Upper lobe of right lung (tissue), 1 donor: ENCODE data around the gene CCR5AS.
A peak's percentile ranks its signal among the peaks of the same experiment; 100 is the strongest.

Experiments used
- ATAC-seq: fragments of 200-7000 bp; cut with Tn5 transposase; one replicate; pipeline ENCODE4 v1.9.1; 2020; ENCODE audit warnings: mild to moderate bottlenecking, moderate library complexity
- DNase-seq: peaks from one replicate; pipeline ENCODE4 v3.0.0-alpha.2; 2020
- H3K27ac ChIP-seq: fragments of 200-600 bp; one replicate; pipeline ENCODE4 v1.8.0; 2022
- H3K27me3 ChIP-seq: fragments of 200-600 bp; one replicate; pipeline ENCODE4 v1.8.0; 2022; ENCODE audit warnings: mild to moderate bottlenecking
- H3K36me3 ChIP-seq: fragments of 200-600 bp; one replicate; pipeline ENCODE4 v1.8.0; 2022
- H3K4me1 ChIP-seq: fragments of 200-600 bp; one replicate; pipeline ENCODE4 v1.8.0; 2022
- H3K4me3 ChIP-seq: fragments of 200-600 bp; one replicate; pipeline ENCODE4 v1.8.0; 2022; ENCODE audit warnings: mild to moderate bottlenecking
- H3K9me3 ChIP-seq: fragments of 200-600 bp; one replicate; pipeline ENCODE4 v1.8.0; 2022
- CTCF ChIP-seq: fragments of 200-600 bp; IDR thresholded peaks from one replicate; pipeline ENCODE4 v1.8.0; 2022; ENCODE audit warnings: antibody characterized with exemption
- intact Hi-C: fragments of 100-400 bp; cut with DNase I; formaldehyde crosslinking; loops from one replicate; pipeline ENCODE4 v1.11.0; 2022
- donor health status: DM: no; HTN: yes; CAD: no; lungs with severe emphysema.

The CCR5AS gene

DNA sequence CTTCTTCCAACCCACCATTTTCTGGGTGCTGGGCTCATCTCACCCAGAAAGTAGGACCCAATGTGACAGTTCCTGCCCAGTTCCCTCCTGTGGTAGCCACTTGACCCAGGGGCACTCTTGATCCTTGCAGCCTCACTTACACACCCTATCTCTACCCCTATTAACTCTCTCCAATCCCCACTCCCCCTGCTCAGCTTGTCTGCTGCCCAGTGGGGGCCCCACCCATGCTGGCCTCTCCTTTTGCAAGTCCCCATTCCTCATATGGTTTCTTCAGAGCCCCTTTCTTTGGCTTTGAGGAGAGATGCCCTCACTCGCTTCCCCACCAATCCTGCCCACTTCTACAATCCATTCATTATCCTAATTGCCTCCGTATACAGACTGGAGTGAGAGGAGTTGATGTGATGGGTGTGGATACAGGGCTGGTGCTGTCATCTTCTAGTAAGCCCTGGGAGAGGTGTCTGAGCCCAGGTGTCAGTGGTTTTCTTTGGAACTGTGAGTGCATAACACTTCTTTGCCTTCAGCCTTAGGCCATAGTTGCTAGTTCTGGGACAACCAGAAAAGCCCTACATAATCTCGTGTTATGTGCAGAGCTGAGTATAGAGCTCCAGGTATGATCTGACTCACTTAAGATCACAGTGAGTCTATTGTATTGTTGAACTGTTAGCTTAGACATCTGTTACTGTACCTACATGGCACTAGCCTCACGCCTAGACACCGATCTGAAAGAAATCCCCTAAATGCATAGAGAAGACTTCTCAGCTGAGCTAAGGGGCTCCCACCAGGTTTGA lies 40.9 kb downstream of the CCR5AS start:
- DNase-seq (no peak), ATAC-seq (no peak)
- no peaks in the 10 kb centered on the region for H3K27me3 ChIP-seq
- no peaks in the 10 kb centered on the region for H3K36me3 ChIP-seq
- H3K4me3 ChIP-seq, result no peak overlapping the region
- intact Hi-C loops, result no loop called here
- H3K27ac ChIP-seq, result no peak overlapping the region
- H3K9me3 ChIP-seq, result no peaks in the 10 kb centered on the region
- no peak for TF ChIP-seq CTCF
- peaks cover 24% of the 10 kb centered on the region for H3K4me1 ChIP-seq

GRCh38 chr3:46365041-46365440 lies 41.8 kb downstream of the CCR5AS start:
- no peaks in the 10 kb centered on the region for H3K36me3 ChIP-seq
- TF ChIP-seq CTCF, result no peak
- intact Hi-C loops, result no loop called here
- H3K9me3 ChIP-seq, result no peaks in the 10 kb centered on the region
- no peak overlapping the region for H3K4me3 ChIP-seq
- no peak for DNase-seq
- no peaks in the 10 kb centered on the region for H3K27me3 ChIP-seq
- no peak for ATAC-seq
- H3K27ac ChIP-seq, result no peak overlapping the region
- H3K4me1 ChIP-seq, result peaks cover 25% of the 10 kb centered on the region

DNA sequence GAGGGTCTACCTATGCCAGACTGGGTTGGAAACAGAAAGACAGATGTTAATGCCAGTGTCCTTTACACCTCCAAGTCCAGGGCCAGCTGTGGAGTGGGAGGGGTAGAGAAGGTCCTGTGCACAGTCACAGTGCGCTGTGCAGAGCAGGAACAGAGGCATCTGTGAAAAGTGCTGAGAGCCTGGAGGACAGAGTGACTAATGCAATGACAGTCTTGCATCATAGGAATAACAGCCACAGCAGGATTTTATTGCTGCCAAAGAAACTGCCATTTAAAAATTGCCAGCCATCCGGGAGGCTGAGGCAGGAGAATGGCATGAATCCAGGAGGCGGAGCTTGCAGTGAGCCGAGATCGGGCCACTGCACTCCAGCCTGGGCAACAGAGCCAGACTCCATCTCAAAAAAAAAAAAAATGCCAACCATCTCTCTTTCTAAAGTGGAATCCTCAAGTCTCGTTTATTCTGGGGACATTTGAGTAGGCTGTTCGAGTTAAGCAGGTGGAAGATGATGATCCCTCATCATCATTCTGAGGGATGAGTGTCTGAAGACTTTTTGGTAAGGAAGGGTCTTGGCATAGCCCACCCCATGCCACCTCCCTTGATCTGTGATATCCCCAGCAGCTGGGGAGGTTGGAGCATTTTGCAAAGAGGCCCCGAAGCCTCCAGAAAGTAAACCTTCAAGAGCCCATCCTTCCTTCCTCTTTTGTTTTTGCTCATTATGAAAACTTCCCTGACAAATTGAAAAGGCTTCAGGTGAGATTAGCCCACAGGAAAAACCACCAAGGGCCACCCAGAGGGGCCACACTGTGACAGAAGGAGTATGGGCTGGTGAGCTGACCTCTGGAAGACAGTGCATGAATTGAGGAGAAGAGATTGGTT lies 45.2 kb downstream of the CCR5AS start:
- no peak for DNase-seq

GRCh38 chr3:46360907-46361306 lies 46.0 kb downstream of the CCR5AS start:
- DNase-seq (no peak), ATAC-seq (peak; percentile 33)
- Histone ChIP-seq H3K36me3 (no peaks in the 10 kb centered on the region), H3K4me1 (peaks cover 17% of the 10 kb centered on the region), H3K27me3 (no peaks in the 10 kb centered on the region), H3K9me3 (no peaks in the 10 kb centered on the region), H3K27ac (no peak overlapping the region), H3K4me3 (no peak overlapping the region)
- no peak for TF ChIP-seq CTCF
- intact Hi-C loops, result no loop called here

More for the DNA sequence above, 45.2 kb downstream of the CCR5AS start:
- no peaks in the 10 kb centered on the region for H3K36me3 ChIP-seq
- H3K27me3 ChIP-seq, result no peaks in the 10 kb centered on the region
- no peaks in the 10 kb centered on the region for H3K9me3 ChIP-seq
- intact Hi-C loops, result no loop called here
- H3K4me1 ChIP-seq, result peaks cover 17% of the 10 kb centered on the region
- no peak for TF ChIP-seq CTCF
- ATAC-seq, result peak; percentile 85
- no peak overlapping the region for H3K27ac ChIP-seq
- H3K4me3 ChIP-seq, result no peak overlapping the region

- Histone ChIP-seq H3K27me3 (no peaks in the 10 kb centered on the region), H3K4me3 (no peak overlapping the region), H3K27ac (no peak overlapping the region), H3K4me1 (peaks cover 17% of the 10 kb centered on the region), H3K9me3 (no peaks in the 10 kb centered on the region), H3K36me3 (no peaks in the 10 kb centered on the region)
- no peak for DNase-seq
- no peak for TF ChIP-seq CTCF
- ATAC-seq, result no peak
- intact Hi-C loops, result no loop called here
Measured at GRCh38 chr3:46359733-46360493, 47.0 kb downstream of the CCR5AS start.
